ENCODE results near the gene PNMA1.

GRCh38 chr14:73763396-73763795 lies 49.2 kb upstream of the PNMA1 start:
- TF ChIP-seq CTCF (IDR thresholded peaks at IDR 0.05; ENCODE audit: low read depth, low read length) (no peak), EZH2phosphoT487 (IDR thresholded peaks at IDR 0.05; ENCODE audit: low read depth) (no peak)

Data from OCI-LY3 (cell line).